H9 (cell line): ENCODE measurements around the gene NEK6. TPM values are rescaled to one million over a fixed set of nuclear protein-coding genes. Genes with fewer than 3 reads are reported as not detected.
A peak's percentile ranks its signal among the peaks of the same experiment; 100 is the strongest.

Experiments
- DNase-seq: peaks from one replicate; pipeline ENCODE4 v3.0.0-alpha.2; 2017
- H2AFZ ChIP-seq: one replicate; pipeline ENCODE4 v1.6.1; 2013; ENCODE audit warnings: mild to moderate bottlenecking, low read length, control low read depth, moderate library complexity
- H2AK5ac ChIP-seq: 2 replicates; pipeline ENCODE4 v1.6.1; 2013; ENCODE audit warnings: low read length, control low read depth, mixed read lengths; ENCODE audit not compliant: insufficient read length
- H2BK120ac ChIP-seq: one replicate; pipeline ENCODE4 v1.6.1; 2013; ENCODE audit warnings: low read depth, mild to moderate bottlenecking, low read length, control low read depth, inconsistent platforms; ENCODE audit not compliant: poor library complexity, severe bottlenecking
- H2BK12ac ChIP-seq: 2 replicates; pipeline ENCODE4 v1.6.1; 2013; ENCODE audit warnings: low read length, control low read depth, mixed read lengths, low read depth; ENCODE audit not compliant: insufficient read length
- H2BK15ac ChIP-seq: 2 replicates; pipeline ENCODE4 v1.6.1; 2013; ENCODE audit warnings: low read depth, low read length, control low read depth
- H2BK20ac ChIP-seq: one replicate; pipeline ENCODE4 v1.6.1; 2013; ENCODE audit warnings: low read depth, mild to moderate bottlenecking, low read length, control low read depth, inconsistent platforms; ENCODE audit not compliant: poor library complexity, severe bottlenecking
- H2BK5ac ChIP-seq: 2 replicates; pipeline ENCODE4 v1.6.1; 2013; ENCODE audit warnings: low read length, control low read depth, mixed read lengths; ENCODE audit not compliant: insufficient read length
- H3K14ac ChIP-seq: 2 replicates; pipeline ENCODE4 v1.6.1; 2013; ENCODE audit warnings: low read length, control low read depth; ENCODE audit not compliant: insufficient read depth
- H3K18ac ChIP-seq: 2 replicates; pipeline ENCODE4 v1.6.1; 2013; ENCODE audit warnings: low read depth, mild to moderate bottlenecking, mixed read lengths, low read length, control low read depth; ENCODE audit not compliant: insufficient read length
- H3K23ac ChIP-seq: 2 replicates; pipeline ENCODE4 v1.6.1; 2013; ENCODE audit warnings: low read length, control low read depth, mixed read lengths, low read depth; ENCODE audit not compliant: insufficient read length
- H3K23me2 ChIP-seq: 2 replicates; pipeline ENCODE4 v1.6.1; 2013; ENCODE audit warnings: low read depth, mild to moderate bottlenecking, mixed read lengths, low read length, control low read depth; ENCODE audit not compliant: insufficient read length, poor library complexity, severe bottlenecking
- H3K27ac ChIP-seq: 2 replicates; pipeline ENCODE4 v1.5.1; 2013; ENCODE audit warnings: low read length, control low read depth, mixed read lengths, low read depth; ENCODE audit not compliant: insufficient read length
- H3K27me3 ChIP-seq: 2 replicates; pipeline ENCODE4 v1.6.1; 2013; ENCODE audit warnings: low read length, control low read depth, inconsistent platforms; ENCODE audit not compliant: insufficient read depth
- H3K4ac ChIP-seq: 2 replicates; pipeline ENCODE4 v1.6.1; 2013; ENCODE audit warnings: low read depth, mild to moderate bottlenecking, control low read depth, inconsistent platforms, low read length, moderate library complexity
- H3K4me1 ChIP-seq: 2 replicates; pipeline ENCODE4 v1.6.1; 2013; ENCODE audit warnings: low read length, control low read depth, inconsistent platforms; ENCODE audit not compliant: insufficient read depth
- H3K4me2 ChIP-seq: 2 replicates; pipeline ENCODE4 v1.6.1; 2013; ENCODE audit warnings: low read length, control low read depth, mixed read lengths; ENCODE audit not compliant: insufficient read length, insufficient read depth
- H3K56ac ChIP-seq: 2 replicates; pipeline ENCODE4 v1.6.1; 2013; ENCODE audit warnings: low read depth, mild to moderate bottlenecking, mixed read lengths, low read length, control low read depth; ENCODE audit not compliant: insufficient read length
- H3K79me1 ChIP-seq: 2 replicates; pipeline ENCODE4 v1.6.1; 2013; ENCODE audit warnings: low read depth, mild to moderate bottlenecking, moderate library complexity, low read length, control low read depth, inconsistent platforms; ENCODE audit not compliant: insufficient read depth, poor library complexity, severe bottlenecking
- H3K79me2 ChIP-seq: 2 replicates; pipeline ENCODE4 v1.6.1; 2013; ENCODE audit warnings: low read length, control low read depth, inconsistent platforms; ENCODE audit not compliant: insufficient read depth
- H3K9ac ChIP-seq: 2 replicates; pipeline ENCODE4 v1.6.1; 2013; ENCODE audit warnings: low read length, control low read depth, mixed read lengths; ENCODE audit not compliant: insufficient read length; ENCODE audit errors: extremely low read depth
- H3K9me3 ChIP-seq: one replicate; pipeline ENCODE4 v1.6.1; 2013; ENCODE audit warnings: low read depth, low read length, inconsistent platforms; ENCODE audit not compliant: control insufficient read depth
- H3T11ph ChIP-seq: one replicate; pipeline ENCODE4 v1.6.1; 2013; ENCODE audit warnings: mild to moderate bottlenecking, low read length, control low read depth, inconsistent platforms
- H4K20me1 ChIP-seq: one replicate; pipeline ENCODE4 v1.6.1; 2013; ENCODE audit not compliant: control insufficient read depth, insufficient read length, insufficient read depth
- H4K5ac ChIP-seq: 2 replicates; pipeline ENCODE4 v1.6.1; 2013; ENCODE audit warnings: low read depth, mild to moderate bottlenecking, mixed read lengths, low read length, control low read depth; ENCODE audit not compliant: insufficient read length
- H4K8ac ChIP-seq: replicated peaks from 2 replicates; pipeline ENCODE4 v1.6.1; 2013; ENCODE audit warnings: low read length, control low read depth, mixed read lengths, low read depth; ENCODE audit not compliant: insufficient read length
- H4K91ac ChIP-seq: 2 replicates; pipeline ENCODE4 v1.6.1; 2013; ENCODE audit warnings: low read depth, mild to moderate bottlenecking, moderate library complexity, mixed read lengths, low read length, control low read depth; ENCODE audit not compliant: insufficient read length
- H3K27ac Mint-ChIP-seq, 3 experiments: 2 replicates in 2 of 3; 3 replicates in 1 of 3; pipeline ENCODE4 v1.8.0; 2020 to 2021; ENCODE audit warnings: mixed read lengths in 3 of 3, mild to moderate bottlenecking in 1 of 3, moderate library complexity in 1 of 3
- H3K27me3 Mint-ChIP-seq: 2 replicates; pipeline ENCODE4 v1.8.0; 2021; ENCODE audit warnings: low read depth, mild to moderate bottlenecking, moderate library complexity, mixed read lengths
- H3K36me3 Mint-ChIP-seq, 3 experiments: 2 replicates in 2 of 3; 3 replicates in 1 of 3; pipeline ENCODE4 v1.8.0; 2020 to 2021; ENCODE audit warnings: low read depth in 3 of 3, mixed read lengths in 3 of 3; ENCODE audit not compliant: insufficient read depth in 1 of 3
- H3K4me1 Mint-ChIP-seq, 2 experiments: 2 replicates each; pipeline ENCODE4 v1.8.0; 2020; ENCODE audit warnings: mixed read lengths in 2 of 2
- H3K4me3 Mint-ChIP-seq, 2 experiments: 2 replicates in 1 of 2; 3 replicates in 1 of 2; pipeline ENCODE4 v1.8.0; 2020 to 2021; ENCODE audit warnings: mild to moderate bottlenecking in 2 of 2, mixed read lengths in 2 of 2, moderate library complexity in 1 of 2
- H3K9me3 Mint-ChIP-seq, 2 experiments: 2 replicates in 1 of 2; 3 replicates in 1 of 2; pipeline ENCODE4 v1.8.0; 2020; ENCODE audit warnings: mild to moderate bottlenecking in 2 of 2, mixed read lengths in 2 of 2, moderate library complexity in 1 of 2
- WGBS: extraction: QIAGEN DNeasy Blood & Tissue Kit; methylation state at CpG from one replicate; pipeline ENCODE4 v1.1.7; 2013; ENCODE audit warnings: missing lambda C conversion rate, low lambda C conversion rate, mixed read lengths; ENCODE audit not compliant: insufficient read length; ENCODE audit errors: extremely low coverage; 5-methylcytosine and 5-hydroxymethylcytosine counted together
- total RNA-seq: library from RNA; stranded (reverse); gene quantifications from 2 replicates; pipeline ENCODE4 v1.2.1, GENCODE V29; 2021
- TF ChIP-seq, protein P1 (sequence below): fragments of 200-600 bp; sonication (generic); conservative IDR thresholded peaks from 3 replicates; pipeline ENCODE4 v1.8.0; 2021; ENCODE audit warnings: antibody characterized with exemption, mild to moderate bottlenecking

Gene NEK6
- total RNA-seq, 1 experiment from 2014 or later: 14.3 TPM

DNA sequence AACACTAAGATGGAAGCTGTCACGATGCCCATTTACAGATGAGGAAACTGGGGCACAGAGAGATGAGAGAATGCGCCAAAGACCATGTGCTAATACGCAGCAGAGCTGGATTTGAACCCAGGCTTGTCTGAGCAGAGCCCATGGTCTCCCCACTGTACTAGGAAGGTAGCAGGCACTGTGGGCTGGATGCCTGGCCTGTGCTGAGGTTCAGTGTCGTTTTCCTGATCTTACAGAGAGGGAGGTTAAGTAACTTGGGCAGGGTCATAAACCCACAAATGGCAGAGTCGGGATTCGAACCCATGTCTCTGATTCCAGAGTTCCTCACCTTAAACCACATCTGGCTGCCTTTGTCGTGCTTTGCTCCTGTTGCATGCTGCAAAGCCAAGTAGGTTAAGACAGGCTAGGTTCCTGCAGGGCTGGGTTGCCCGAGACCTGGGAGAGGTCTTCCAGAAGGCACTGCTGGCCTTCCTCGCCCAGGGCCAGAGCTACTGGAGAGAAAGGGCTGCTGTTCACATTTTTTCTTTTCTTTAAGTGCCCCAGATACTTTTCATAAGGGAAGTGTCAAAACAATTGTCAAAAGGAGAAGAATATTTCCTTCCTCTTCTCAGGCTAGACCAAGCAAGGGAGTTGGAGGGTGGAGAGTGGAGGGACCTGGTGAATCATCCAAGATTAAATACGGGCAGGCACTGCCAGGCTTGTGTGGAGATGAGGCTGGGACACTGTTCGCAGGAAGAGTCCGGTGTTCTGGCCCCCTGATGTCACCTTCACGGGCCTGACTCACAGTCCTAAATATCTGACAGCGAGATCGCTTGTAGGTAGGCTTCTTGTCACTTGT lies 3.2 kb downstream of the NEK6 start:
- H3K14ac ChIP-seq: no peak overlapping the region
- no peaks in the 10 kb centered on the region for H3K27me3 ChIP-seq
- no CpG with 5 or more reads among the region's 15 CpGs for WGBS
- Mint-ChIP-seq H3K27ac (peak overlapping the region in 2 of 3 experiments; percentile 4 to 46; a peak in 3 of 7 replicates), H3K9me3 (no peaks in the 10 kb centered on the region; a peak in 1 of 5 replicates), H3K27me3 (peaks cover 5% of the 10 kb centered on the region), H3K36me3 (no peaks in the 10 kb centered on the region), H3K4me3 (no peak overlapping the region), H3K4me1 (peaks cover 51 to 60% of the 10 kb centered on the region in 2 experiments)
- H3K23ac ChIP-seq: no peak overlapping the region
- no peak overlapping the region for H3T11ph ChIP-seq
- peaks cover 14% of the 10 kb centered on the region for H3K23me2 ChIP-seq
- H3K4me2 ChIP-seq: no peak overlapping the region
- no peak overlapping the region for H3K4ac ChIP-seq
- peaks cover 11% of the 10 kb centered on the region for H3K4me1 ChIP-seq
- H4K5ac ChIP-seq: no peak overlapping the region
- no peak overlapping the region for H2BK120ac ChIP-seq
- H2AK5ac ChIP-seq: no peak overlapping the region
- no peak overlapping the region for H4K8ac ChIP-seq
- no peak overlapping the region for H3K18ac ChIP-seq
- H2BK20ac ChIP-seq: no peak overlapping the region
- H3K27ac ChIP-seq: no peak overlapping the region
- no peak overlapping the region for H2BK15ac ChIP-seq
- H2BK5ac ChIP-seq: no peak overlapping the region
- H3K79me2 ChIP-seq: peaks cover 2% of the 10 kb centered on the region; the same call in 1 of the 2 replicates
- H3K79me1 ChIP-seq: no peaks in the 10 kb centered on the region
- H3K9ac ChIP-seq: no peak overlapping the region
- DNase-seq: no peak
- no peak overlapping the region for H2BK12ac ChIP-seq
- H4K91ac ChIP-seq: no peak overlapping the region
- H2AFZ ChIP-seq: no peak overlapping the region
- TF ChIP-seq, protein P1, sequence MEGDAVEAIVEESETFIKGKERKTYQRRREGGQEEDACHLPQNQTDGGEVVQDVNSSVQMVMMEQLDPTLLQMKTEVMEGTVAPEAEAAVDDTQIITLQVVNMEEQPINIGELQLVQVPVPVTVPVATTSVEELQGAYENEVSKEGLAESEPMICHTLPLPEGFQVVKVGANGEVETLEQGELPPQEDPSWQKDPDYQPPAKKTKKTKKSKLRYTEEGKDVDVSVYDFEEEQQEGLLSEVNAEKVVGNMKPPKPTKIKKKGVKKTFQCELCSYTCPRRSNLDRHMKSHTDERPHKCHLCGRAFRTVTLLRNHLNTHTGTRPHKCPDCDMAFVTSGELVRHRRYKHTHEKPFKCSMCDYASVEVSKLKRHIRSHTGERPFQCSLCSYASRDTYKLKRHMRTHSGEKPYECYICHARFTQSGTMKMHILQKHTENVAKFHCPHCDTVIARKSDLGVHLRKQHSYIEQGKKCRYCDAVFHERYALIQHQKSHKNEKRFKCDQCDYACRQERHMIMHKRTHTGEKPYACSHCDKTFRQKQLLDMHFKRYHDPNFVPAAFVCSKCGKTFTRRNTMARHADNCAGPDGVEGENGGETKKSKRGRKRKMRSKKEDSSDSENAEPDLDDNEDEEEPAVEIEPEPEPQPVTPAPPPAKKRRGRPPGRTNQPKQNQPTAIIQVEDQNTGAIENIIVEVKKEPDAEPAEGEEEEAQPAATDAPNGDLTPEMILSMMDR: no peak
- H4K20me1 ChIP-seq: peaks cover 2% of the 10 kb centered on the region
- H3K56ac ChIP-seq: no peak overlapping the region
- no peaks in the 10 kb centered on the region for H3K9me3 ChIP-seq
